CD4-positive, alpha-beta T cell treated with Interleukin-10 for 1 hour (primary cell): Measurements from ENCODE around the gene MYCBP.
"Not testable (repeated sequence)": the region's sequence is repeated elsewhere in the genome, so short reads cannot be mapped to it uniquely, and the experiment has no call there.

ENCODE experiments used
- DNase-seq: peaks from one replicate; pipeline ENCODE4 v3.0.0-alpha.2; 2020

MYCBP gene, protein sequence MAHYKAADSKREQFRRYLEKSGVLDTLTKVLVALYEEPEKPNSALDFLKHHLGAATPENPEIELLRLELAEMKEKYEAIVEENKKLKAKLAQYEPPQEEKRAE

DNA sequence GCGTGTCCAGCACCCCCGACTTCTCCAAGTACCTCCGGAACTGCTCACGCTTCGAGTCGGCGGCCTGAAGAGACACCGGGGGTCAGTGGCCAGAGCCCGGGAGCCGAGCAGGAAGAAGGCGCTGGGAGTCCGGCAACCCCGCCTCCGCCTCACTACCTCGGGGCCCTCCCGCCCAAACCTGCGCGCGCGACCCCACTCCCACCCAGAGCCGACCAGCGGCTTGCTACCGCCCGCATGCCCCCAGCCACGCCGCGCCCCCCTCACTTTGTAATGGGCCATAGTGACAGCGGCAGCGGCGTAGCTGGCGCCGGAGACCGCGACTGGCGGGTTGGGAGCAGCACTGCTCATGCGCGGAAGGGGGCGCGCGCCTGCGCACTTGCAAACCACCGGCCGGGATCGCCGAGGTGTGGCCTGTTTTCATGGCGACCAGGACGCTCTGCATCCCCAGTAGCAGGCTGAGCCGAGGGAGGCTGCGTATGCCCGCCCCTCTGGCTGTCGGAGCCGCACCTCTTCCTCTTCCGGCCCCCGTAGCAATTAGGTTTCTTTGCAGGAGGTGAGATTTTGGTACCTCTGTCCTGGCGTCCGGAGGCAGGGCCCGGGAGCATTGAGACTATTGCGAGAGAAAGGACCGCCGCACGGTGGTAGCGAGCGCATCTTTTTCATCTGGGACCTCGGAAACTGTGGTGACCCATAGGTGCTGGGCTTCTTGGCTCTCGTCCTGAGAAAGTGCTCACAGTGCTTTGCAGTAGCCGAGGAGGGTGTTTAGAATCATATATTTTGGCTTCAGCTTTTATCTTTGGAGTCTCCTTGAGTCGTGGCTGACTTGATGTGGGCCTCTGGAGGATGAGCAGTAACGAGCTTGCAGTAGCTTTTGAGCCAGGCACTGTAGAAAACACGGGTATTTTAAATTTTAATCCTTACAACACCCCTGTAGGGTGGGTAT, at the start of gene MYCBP:
MYCBP (minus strand) TSS at position 322 of the 943 bp plus-strand sequence; CDS start at position 279, 43 bp downstream.
- peak; percentile 98 for DNase-seq

DNA sequence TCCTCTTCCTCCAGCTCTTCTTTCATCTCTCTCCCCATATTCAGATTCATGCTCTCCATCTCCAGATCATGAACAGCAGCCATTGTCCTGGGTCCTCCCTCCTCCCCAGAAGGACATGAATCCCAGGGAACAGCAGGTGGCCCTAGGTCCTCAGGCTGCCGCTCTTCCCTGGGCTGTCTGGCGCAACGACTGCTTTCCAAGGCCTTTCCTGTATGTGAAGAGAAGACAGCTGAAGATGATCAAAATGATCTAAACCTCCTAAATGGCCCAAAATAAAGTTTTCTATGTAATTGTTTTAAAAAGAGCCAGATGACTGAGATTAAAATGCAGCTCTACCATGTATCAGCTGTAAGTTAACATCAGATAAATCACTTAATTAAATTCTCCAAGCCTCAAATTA, 46.0 kb upstream of the MYCBP start:
- no peak for DNase-seq

DNA sequence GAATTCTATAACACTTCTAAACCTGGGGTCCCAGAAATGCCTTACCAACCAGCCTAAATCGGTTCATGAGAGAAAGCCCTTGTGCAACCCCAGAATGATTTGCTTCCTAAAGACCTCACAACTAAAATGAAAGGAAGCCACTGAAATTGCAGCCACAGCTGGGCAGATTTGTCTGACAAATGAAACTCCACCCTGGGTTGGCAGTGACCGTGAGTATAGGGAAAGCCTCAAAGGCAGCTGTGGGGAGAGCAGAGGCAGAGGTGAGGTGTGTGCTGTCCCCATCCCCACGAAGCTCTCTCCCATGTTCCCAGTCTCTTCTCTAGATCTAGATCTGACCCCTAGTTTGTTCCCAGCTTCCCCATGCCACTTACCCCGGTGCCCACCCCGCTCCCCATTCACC, 45.4 kb upstream of the MYCBP start:
- no peak for DNase-seq

DNA sequence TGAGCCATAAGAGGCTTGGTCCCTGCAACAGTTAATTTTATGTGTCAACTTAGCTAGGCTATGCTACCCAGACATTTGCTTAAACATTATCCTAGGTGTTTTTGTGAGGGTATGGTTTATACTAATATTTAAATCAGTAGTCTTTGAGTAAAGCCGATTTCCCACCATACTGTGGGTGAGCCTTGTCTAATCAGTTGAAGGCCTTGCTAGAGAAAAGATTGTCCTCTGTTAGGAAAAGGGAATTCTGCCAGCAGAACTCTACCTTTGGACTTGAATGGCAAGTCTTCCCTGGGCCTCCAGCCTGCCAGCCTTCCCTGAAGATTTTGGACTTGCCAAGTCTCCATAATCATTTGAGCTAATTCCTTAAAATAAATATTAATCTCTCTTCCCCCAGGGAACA, 44.6 kb upstream of the MYCBP start:
- DNase-seq, result no peak

DNA sequence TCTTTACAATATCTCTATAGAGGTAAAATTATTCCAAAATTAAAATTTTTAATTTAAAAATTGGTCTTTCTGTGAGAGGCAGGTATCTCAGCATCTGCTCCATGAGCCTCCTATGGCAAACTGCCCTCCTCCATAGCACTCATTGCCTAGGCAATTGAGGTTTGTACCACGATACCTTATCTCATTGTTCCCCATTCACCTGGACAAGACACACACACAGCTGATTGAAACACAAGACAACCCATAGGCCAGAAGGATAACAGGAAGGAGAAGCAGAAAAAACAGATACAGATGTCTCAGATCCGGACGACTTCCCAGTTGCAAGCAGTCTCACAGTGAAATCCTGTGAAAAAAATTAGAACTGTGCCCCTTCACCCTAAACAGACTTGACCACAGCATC, 44.2 kb upstream of the MYCBP start:
- no peak for DNase-seq

DNA sequence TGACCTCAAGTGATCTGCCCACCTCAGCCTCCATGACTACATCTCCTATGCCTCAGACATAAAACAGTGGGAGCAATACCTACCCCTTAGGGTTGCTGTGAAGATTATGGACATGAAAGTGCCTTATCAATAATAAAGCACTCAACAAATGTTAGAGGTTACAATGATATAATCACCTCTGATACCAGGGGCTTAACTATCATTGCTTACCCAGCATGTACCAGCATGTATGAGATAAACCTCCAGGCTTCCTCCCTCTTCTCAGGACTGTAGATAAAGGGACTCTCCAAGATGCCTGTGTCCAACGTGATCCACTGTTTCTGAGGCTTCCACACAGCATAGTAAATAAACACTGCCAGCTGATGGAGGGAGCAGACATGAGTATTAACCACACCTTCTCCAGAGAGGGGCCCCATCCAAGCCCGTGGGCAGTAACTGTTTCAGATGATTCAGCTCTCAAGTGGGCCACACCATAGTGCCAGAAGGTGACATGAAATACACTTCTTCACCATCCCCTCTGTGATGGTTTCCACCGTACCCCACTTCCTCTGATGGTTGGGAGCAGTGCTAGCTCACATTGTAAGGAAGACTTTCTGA, 42.3 kb upstream of the MYCBP start:
- DNase-seq, result no peak

DNA sequence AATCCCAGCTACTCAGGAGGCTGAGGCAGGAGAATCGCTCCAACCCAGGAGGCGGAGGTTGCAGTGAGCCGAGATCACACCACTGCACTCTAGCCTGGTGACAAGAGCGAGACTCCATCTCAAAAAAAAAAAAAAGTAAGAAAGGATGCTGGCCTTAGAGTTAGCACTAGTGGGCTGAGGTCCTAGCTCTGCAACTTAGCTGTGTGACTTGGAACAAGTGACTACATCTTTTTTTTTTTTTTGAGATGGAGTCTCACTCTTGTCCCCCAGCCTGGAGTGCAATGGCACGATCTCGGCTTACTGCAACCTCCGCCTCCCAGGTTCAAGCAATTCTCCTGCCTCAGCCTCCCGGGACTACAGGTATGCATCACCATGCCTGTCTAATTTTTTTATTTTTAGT, 41.8 kb upstream of the MYCBP start:
- DNase-seq, result not testable (repeated sequence)

DNA sequence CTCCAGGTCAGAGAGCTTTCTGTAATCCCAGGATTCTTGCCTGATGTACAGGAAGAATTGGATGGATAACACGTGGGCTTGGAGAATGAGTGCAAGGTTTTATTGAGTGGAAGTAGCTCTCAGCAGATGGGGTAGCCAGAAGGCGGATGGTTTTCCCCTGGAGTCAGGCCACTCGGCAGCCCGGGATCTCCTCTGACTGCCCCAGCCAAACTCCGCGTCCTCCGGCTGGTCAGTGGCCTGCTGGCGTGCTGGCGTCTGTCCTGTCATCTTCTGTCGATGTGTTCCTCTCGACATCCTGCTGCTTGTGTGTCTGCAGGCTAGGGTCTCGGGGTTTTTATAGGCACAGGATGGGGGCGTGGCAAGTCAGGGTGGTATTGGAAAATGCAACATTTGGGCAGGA, 35.7 kb upstream of the MYCBP start:
- DNase-seq, result no peak

DNA sequence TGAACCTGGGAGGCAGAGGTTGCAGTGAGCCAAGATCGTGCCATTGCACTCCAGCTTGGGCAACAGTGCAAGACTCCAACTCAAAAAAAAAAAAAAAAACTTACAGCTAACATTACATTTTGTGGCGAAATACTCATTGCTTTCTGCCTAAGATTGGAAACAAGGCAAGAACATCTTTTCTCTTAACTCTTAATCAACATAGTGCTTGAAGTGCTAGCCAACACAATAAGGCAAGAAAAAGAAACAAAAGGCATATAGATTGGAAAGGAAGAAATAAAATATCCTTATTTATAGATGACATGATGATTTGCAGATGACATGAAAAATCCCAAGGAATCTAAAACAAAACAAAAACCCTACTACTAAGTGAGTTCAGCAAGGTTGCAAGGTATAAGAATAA, 32.8 kb upstream of the MYCBP start:
- DNase-seq, result no peak

DNA sequence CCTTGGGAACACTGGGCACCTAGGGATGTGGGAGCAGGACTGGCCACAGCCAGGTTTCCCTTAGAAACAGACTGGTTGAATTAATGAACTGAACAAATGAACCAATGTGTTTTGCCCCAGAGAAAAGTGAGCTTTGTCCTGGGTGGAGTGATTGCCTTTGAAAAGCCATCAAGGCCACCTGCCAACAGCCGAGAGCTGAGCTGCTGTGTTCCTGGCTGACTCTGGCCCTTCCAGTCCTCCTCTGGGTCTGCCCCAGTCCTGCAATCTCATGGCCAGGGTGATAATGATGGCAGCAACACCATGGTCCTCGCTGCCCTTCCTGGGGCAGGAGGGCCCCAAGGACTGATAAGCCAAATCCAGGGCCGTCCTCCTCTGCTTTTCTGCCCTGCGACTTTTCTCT, 26.4 kb upstream of the MYCBP start:
- no peak for DNase-seq

DNA sequence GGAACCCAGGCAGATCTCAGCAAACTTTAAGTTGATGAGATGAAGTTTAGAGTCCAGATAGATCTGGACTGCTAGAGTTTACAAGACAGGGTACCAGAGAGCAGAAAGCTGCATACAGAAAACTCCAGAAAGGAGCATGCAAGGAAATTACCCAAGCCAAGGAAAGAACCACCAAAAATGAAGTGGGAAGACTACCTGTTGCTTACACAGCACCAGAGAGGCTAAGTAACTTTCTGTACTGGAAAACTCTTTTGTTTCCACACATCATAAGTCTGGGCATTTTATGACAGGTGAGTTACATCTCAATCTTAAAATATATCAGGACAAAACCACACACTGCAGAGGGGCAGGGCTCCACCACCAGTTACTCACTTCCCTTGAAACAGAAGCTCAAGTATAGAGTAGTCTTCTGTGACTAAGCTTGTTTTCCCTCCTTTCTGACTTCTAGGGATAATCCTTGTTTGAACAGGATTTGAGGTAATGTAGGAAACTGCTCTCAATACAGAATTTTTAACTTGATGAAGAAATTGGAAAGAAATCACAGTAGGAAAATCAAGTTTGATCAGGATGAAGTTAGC, 25.6 kb upstream of the MYCBP start:
- no peak for DNase-seq

DNA sequence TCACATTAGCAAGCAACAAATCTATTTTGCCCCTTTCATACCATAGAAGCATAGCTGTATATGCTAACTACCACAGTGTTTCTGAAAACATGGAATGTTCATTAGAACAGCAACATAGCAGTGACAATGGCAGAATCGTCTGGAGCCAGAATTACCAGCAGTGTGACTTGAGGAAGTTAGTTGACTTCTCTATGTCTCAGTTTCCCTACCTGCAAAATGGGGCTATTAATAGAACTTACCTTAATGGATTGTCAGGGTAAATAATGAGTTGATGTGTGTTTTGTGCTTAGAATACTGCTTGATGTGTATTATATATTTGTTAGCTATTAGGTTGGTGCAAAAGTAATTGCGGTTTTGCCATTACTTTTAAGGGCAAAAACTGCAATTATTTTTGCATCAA, 23.0 kb upstream of the MYCBP start:
- no peak for DNase-seq

DNA sequence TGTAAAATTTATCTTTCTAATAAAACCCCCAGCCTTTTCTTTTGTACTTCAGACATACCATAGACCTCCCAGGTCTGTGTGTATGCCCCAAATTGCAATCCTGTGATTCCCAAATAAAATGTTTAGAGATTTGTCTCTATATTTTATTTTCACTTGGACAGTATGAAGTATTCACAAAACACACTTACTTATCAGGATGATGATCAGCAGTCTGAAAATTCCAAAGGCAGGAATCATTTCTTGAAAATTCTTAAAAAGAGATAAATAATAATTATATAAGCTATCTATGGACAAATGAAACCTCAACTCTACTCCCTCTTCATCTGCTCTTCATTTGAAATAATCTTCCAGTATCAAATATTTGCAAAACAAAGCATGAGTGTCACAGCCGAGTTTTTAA, 19.8 kb upstream of the MYCBP start:
- no peak for DNase-seq

DNA sequence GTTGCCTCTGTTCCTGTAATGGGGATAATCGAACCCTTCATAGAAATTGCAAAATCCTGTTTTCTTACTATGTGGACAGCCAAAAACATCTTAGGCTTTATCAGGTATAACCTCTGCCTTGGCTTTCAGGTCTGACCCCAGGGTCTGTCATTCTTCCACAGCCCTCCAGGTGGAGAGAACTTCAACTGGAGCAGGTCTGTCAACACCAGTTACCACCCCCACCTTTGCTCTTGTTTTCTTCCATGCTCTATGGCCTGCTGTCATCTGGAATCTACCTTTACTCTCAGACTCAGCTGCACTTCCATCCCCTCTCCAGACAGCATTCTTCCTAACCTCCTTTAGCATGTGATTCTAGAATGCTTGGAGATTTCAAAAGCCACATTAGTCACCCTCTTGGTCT, 18.6 kb upstream of the MYCBP start:
- DNase-seq, result peak; percentile 6

DNA sequence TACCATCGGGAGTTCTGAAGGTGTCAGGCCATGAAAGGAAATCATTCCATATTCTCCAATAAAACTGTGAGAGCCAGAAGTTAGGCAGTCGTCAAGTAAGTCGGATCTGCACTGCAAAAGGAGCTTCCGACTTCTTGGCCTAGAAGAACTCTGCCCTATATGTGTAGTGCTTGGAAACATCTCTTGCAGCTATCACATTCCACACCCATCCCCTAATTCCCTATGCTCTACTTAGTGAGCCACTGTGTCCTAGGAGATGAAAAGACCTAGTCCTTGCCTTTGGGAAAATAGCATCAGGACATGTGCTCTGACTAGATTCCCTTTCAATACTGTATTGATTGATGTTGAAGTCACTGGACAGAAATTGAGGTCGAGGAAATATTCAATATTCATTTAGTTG, 16.4 kb upstream of the MYCBP start:
- DNase-seq, result no peak

DNA sequence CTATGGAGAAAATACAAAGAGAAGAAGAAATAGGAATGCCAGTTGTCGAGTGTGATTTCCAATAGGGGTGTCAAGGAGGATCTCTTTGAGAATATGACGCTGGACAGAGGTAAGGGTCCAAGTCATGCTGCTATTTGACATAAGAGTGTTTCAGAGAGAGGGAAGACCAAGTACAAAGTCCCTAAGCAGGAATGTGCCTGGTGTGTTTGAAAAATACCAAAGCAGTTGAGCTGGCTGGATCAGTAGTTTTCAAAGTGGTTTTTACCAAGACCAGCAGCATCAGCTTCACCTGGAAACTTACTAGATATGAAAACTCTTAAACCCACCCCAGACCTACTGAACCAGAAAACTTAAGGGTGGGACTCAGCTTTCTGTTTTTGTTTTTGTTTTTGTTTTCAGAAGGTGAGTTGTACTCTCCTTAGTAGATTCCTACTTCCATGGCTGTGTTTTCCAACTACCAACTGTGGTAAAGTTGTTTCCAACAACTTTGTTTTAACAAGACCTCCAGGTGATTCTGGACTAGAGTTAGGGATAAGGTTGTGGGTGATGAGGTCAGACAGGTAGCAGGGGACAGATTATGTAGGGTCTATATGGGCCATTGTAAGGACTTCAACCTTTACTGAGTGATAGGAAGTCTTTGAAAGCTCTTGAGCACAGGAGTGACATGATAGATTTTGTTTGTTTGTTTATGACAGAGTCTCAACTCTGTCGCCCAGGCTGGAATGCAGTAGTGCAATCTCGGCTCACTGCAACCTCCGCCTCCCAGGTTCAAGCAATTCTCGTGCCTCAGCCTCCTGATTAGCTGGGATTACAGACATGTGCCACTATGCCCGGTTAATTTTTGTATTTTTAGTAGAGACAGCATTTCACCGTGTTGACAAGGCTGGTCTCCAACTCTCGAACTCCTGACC, 15.5 kb upstream of the MYCBP start:
- no peak for DNase-seq

DNA sequence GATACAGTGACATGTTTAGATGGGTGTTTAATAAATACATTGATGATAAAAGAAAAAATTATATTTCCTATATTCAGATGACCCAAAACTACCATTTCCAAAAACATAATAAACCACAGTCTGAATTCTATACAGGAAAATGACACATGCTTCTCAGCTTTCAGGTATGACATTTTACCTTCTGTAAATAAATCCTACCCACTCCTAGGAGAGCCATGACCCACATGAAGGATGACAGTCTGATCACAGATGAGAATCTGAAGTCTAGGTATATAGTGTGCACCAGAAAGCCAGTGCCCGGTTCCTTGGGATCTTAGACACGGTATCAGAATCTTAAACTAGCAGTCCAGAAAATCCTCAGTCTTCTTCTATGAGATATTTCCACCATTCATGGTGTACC, 11.9 kb upstream of the MYCBP start:
- DNase-seq, result no peak

DNA sequence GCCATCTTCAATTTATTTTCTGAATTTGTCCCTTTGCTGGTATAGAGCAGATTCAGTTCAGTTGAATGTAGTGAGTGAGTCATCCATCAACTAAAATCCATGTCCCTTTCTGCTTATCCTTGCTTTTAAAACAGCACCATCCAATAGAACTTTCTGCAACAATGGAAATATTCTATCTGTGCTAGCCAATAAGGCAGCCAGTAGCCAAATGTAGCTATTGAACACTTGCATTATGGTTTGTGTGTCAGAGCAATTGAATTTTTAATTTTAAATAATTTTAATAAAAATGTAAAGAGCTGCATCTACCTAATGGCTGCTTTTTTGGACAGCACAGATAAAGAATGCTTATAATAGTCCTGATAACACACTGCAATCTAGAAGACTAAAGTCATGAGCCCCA, 8.3 kb upstream of the MYCBP start, which contains the start of gene GJA9:
GJA9 (minus strand) TSS at position 101 of the 400 bp plus-strand sequence. CDS start 5,489 bp downstream, outside the sequence.
- no peak for DNase-seq

DNA sequence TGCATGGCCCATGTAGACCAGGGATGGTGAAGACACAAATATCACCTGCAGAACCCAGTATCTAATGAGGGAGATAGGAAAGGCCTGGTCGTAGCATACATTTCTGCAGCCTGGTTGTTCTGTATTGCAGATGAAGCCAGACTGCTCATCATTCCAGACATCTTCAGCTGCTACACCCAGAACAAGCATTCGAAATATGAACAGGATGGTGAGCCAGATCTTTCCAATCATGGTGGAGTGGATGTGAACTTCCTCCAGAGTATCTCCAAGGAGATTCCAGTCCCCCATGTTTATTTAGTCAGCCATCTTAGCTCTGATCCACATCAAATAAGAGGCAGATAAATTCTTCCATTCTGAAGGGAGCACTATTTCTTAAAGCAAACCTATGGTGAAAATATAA, 2.7 kb upstream of the MYCBP start:
- DNase-seq, result no peak

DNA sequence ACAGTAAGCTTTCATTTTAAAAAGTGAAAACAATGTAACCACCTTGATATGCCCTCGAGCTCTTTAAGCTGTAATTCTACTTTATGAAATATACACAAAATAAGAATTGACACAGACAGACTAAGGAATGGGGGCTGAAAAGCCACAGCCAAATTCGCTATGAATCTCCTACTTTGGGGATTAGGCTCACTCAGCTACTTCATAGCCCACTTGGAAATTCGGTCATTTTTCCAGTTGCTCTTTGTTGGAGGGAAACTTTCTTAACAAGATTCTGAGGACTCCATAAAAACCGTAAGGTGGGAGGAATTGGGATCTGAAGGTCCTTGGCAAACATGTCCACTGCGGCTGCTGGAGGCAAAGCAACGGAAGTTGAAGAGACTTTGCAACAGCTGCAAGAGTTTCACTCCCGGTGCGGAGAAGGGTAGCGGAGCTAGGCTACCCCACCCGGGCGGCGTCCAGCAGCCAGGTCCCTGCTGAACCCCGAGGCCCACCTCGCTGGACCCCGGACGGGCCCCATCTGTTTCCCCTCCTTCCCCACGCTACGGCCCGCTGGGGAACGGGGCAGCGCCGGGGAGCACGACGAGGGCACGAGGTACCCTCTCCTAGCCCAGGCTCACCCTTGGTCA, 634 bp downstream of the MYCBP start:
- peak; percentile 21 for DNase-seq

DNA sequence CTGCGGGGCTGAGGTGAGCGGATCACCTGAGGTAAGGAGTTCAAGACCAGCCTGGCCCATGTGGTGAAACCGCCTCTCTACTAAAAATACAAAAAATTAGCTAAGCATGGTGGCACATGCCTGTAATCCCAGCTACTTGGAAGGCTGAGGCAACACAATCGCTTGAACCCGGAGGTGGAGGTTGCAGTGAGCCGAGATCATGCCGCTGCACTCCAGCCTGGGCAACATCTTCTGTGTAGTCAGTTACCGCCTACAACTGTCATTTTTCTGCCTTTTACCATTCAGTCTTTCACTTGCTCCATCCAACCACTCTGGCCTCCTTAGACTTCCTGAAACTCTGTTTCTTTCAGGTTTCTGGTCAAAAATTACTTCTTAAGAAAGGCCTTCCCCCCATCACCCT, 2.2 kb downstream of the MYCBP start:
- no peak for DNase-seq

DNA sequence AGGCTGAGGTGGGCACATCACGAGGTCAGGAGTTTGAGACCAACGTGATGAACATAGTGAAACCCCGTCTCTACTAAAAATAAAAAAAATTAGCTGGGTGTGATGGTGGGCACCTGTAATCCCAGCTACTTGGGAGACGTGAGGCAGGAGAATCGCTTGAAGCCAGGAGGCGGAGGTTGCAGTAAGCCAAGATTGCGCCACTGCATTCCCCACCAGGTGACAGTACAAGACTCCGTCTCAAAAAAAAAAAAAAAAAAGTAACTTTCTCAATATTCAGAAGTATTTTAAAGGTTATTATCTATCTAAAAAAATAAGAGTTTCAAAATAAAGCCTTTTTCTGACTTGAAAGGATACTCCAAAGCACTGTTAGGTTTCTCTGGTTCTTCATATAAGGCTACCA, 5.9 kb downstream of the MYCBP start:
- no peak for DNase-seq
